Islet of Langerhans (tissue), 1 donor: ENCODE data around the gene CYP2W1.

Source experiments
- FAIRE-seq: peaks from one replicate; lab custom pipeline; 2011; peaks lifted over from hg19 to GRCh38; lab: Jason Lieb, UNC

The CYP2W1 gene

DNA sequence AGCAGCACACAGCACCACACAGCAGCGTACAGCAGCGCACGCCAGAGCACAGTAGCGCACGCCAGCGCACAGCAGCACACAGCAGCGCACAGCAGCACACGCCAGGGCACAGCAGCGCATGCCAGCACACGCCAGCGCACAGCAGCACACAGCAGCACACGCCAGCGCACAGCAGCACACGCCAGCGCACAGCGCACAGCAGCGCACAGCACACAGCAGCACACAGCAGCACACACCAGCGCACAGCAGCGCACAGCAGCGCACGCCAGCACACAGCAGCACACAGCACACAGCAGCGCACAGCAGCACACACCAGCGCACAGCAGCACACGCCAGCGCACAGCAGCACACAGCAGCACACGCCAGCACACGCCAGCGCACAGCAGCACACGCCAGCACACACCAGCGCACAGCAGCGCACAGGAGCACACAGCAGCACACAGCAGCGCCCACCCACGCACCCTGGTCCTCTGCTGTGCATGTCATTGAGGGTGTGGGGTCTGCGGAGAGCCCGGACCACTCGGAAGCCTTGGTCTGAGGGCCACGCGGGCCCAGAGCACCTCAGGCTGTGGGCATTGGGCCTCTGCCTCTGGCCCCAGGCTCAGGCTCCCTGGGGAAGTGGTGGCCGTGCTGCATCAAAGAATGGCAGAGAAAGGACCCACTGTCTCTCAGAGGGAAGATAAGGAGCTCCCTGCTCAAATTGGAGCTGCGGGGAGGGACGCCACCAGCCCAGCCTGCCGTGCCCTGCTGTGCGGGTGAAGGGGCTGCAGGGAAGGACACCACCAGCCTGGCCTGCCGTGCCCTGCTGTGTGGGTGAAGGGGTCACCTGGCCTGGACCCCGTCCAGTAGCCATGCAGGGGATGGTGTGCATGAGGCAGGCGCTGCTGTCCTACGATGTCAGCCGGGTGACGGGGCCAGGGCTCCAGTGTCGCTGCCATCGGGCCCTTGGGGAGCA is 33.9 kb downstream of the CYP2W1 start:
- FAIRE-seq, result no peak

DNA sequence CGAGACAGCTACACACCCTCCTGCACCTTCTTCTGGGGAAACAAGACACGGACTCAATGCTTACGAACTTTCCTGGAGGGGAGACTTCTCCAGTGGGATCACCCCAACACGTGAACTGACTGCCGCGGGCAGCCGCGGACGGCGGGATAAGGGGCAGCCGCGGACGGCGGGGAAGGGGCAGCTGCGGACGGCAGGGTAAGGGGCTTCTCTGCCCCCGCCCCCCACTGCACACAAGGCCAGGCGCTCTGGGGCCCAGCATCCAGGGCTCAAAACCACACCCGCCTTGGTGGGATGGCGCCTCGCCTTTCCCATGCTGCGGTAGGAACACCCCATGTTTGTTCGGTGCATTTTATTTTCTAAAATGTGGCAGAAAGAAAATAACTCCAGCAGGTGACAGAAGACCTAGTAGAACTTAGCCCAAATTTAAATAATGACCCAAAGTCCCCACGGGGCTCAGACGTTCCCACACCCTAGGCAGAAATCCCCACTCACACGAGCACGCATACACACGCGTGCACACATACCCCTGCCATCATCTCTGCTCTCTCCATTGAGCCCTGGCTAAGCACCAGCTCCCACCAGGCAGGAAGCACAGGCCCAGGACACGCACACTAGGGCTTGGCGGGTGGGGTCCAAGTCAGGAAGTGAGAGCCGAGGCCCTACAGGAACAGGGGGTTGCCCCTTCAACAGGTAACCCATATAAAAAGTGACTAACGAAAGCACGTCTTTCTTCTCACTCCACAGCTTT is 34.8 kb downstream of the CYP2W1 start:
- FAIRE-seq, result no peak

DNA sequence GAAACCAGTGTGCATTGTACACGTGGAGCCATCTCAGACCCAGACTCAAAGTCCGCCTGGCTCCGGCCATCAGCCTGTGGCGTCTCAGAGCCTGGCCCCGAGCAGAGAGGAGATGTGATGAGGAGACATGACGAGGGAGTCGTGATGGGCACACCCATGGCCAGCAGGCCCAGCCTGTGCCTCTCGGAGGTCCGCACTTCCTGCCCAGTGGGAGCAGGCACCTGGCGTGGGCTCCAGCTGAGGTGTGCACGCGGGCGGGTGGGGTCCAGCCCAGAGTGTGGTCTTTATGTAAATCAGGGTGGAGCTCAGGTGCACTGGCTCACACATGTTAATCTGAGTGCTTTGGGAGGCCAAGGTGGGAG is 35.3 kb downstream of the CYP2W1 start:
- FAIRE-seq, result no peak

DNA sequence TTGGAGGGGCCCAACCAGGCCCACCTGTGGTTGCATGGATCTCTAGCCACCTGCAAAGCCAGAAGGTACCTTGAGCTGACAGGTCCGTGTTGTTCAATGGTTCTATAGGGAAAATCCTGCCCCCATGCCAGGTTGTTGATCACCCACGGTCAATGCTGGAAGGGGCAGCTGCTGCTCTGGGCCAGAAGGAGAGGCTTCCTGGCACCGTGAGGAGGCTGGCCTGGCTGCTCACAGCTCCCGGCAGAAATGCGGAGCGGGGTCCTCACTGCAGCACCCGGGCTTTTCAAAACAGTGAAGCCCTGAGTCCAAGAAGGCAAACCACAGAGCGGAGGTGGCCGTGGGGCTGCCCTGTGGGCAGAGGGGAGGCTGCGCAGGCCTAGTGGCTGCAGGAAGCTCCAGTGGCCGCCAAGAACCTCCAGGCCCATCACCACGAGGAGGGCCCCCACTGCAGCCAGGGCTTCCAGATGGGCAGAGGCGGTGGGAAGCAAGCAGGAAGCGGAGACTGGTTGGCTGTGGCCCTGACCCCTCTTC is 36.3 kb downstream of the CYP2W1 start:
- FAIRE-seq, result no peak

DNA sequence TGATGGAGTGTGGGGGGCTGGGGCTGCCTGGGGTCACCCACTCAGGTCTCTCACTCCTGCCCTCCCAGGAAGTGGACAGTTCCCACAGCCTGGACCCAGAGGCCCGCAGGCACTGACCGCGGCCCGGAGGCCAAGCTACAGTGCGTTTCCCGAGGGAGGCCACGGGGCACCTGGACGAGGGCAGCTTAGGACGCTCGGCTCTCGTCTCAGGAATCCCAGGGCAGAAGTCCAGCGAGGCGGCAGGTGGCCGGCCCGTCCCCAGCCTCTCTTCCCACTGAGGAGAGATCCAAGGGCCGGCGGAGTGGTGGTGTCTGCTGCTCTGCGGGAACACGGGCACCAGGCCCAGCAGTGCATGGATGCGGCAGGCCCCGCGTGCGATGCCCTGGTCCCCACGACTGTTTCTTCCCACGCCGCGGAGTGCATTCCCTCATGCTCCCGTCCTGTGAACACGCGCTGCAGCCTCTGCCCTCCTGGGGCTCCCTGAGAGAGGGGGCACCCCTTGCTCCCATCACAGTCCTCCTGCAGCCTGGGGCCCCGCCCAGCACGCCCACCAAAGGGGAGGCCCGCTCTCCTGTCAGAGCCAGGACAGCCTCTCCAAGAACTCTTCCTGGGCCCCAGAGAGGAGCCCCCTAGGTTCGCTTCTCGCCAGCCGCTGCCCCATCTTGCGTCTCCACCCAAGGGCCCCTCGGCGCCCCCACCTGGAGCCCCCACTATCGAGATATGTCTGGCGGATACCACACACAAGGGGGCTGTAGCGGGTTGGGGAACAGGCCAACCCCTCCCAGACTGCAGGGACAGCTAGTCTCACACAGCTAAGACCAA is 37.0 kb downstream of the CYP2W1 start:
- no peak for FAIRE-seq

DNA sequence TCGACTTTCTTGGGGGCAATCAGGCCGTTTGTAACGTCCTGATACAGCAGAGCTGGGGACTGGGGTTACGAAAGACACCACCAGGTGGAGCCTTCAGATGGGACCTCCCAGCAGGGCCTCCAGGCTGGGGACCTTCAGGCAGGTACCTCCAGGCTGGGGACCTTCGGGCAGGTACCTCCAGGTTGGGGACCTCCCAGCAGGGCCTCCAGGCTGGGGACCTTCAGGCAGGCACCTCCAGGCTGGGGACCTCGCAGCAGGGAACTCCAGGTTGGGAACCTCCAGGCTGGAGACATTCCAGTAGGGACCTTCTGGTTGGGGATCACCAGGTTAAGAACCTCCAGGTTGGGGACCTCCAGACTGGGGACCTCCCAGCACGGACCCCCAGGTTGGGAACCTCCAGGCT is 37.9 kb downstream of the CYP2W1 start:
- no peak for FAIRE-seq

DNA sequence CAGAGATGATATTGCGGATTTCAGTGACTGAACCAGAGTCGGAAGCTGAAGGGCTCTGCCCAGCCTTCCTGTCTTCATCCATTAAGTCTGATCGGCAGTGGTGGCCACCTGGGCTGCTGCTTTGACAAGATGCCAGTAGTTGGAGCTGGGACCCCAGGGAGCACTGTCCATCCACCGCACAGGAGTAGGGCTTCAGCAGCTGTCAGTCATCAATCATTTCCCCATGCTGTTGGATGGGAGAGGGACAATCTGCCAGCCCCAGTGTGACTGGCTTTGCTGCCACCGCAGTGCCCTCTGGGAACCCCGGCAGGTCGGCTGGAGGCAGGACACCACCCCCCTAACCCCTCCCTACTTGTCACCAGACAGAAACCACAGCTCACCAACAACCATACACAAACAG is 38.4 kb downstream of the CYP2W1 start:
- no peak for FAIRE-seq

DNA sequence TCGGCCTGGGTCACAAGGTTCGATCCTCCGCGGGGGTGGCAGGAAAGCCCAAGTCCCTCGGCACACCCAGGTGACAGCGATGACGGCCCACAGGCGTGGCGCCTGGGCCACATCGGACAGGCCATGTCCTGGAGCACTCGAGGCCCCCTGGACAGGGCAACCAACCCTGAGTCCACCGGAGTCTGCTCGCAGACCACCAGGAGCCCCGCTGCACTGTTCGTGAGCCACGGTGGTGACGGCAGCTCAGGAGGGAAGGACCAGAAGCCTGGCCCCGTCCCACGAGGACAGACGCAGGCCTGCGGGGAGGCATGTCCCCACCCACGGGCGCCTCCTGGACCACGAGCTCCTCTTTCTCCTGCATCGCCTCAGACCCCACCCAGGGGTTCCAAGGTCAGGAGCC is 39.0 kb downstream of the CYP2W1 start:
- FAIRE-seq, result no peak

DNA sequence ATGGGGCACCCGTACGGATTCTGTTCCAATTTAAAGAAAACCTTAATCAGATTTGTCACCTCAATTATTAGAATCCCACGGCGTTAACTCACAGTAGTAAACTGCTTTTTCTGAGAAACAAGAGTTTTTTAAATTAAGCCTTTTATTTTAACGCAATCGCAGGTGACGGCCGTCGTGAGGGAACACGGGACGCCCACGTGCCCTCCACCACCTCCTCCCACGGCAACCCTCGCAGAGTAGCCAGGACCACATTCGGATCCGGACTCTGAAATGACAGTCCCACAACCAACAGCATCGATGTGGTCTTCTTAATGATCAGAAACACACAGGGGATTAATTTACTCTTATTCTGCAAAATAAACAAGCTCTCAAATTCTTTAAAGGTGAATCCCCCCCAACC is 39.4 kb downstream of the CYP2W1 start:
- FAIRE-seq, result no peak

DNA sequence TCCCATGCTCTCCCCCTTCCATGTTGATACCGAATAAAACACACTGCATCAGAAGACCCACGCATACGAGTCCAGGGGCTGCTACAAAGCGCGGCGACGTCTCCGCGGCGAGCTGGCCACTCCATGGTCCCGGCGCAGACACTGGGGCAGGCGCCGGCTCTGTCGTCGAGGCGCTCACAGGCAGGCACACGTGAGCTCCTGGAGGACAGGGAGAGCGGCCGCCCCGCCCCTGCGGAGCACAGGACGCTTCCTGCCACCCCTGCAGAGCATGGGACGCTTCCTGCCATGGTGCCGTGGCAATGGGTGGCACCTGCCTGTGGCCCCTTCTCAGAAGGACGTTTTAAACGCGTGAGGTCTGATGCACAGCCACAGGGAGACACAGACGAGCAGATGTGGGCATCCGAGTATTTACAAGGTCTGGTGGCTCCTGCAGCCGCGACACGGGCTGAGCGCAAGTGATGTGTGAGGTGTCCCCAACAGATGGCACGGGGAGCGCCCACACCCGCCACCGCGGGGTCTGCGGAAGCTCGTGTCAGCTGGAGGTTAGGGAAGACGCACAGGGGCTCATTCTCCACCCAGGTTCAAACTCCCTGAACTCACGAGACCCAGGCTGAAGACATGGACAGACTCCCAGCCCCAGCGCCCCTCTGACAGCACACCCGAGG is 40.0 kb downstream of the CYP2W1 start:
- no peak for FAIRE-seq

DNA sequence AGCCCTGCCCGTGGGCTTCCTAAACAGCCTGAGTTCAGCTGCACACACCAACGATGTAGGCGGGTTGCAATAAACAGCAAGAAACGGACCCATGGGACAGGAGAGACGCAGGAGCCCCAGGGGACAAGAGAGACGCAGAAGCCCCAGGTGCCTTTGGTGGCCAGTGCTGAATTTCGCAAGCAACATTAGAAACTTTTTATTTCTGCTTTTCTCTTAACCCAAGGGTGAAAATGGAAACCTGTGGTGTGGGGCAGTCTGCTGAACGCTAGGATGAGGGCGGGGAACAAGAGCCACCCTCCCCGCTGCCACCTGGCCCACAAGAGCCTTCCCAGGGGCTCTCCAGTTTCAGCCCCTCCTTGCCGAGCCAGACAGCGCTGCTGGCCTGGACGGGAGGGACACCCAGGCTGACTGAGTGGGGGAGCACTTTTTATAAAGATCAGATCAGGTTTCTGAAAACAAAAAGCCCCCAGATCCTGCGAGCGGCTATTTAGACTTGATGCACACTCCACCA is 41.4 kb downstream of the CYP2W1 start:
- FAIRE-seq, result no peak

DNA sequence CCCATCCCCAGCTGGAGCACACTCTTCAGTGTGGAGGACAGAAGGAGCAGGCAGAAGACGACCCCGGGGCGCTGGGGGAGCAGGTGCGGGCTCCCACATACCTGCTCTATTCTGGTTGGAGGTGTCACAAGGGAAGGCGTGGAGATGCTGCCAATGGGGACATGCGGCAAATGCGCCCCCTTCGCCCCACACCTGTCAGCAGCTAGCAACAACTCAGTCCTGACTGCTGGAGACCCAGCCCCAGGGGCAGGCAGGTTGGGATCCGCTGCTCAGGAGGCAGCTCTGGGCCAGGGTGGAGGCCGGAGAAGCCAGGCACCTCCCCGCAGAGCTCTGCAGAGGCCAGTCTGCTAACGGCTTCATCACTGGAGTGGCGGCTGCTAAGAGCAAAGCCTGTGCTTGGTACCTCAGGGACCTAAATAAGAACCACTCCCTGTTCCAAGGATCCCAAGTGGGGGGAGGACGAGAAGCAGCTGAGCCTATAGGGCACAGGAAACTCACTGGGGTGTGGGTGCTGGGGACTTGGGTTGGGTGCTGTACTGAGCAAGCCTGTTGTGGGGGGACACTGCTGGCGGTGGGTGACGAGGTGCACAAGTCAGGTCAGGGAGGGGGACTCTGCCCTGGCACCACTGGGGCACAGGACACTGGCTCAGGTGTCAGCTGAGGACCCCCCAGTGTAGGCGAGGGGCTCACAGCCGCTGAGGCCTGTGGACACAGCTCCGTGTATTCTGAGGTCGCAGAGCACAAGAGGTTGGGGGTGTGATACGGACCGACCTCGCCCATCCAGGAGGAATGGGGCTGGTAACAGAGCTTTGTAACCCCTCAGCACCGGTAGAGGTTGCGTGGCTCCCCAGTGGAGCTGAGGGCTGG is 42.1 kb downstream of the CYP2W1 start:
- no peak for FAIRE-seq

DNA sequence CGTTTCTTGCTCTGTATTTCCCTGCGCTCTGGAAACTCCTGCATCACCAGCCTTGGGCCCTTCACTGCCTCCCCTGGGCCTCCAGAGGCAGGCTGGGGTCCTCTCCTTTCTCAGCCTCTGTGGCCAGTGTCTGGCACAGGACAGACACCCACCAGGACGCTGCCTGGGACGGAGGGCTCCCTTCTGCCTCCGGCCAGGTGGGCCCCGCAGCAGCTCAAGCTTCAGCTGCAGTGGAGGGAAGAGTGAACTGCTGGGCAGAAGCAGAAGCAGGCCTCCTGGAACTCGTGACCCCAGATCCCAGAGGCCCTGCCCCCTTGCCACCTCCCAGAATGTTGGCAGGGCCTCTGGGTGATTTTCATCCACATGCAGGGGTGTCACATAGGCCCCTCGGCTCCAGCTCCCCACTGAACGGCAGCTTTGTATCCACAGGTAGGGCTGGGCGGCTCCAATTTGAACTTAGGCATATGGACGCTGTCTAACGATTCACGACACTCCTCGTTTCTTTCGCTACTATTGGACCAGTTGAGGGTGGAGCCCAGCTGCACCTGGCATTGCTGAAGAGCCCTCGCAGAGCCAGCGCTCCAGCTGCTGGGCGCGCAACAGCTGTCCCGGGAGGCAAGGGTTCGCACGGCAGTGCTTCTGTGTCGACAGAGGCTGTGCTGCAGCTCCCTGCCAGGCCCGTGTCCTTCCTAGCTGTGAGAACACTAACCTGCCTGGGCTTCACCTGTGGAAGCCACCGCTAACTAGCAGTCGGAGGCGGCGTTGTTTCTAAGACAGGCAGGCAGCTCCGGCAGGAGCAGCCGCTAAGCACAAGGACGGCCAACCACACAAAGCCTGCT is 43.0 kb downstream of the CYP2W1 start:
- FAIRE-seq, result no peak

DNA sequence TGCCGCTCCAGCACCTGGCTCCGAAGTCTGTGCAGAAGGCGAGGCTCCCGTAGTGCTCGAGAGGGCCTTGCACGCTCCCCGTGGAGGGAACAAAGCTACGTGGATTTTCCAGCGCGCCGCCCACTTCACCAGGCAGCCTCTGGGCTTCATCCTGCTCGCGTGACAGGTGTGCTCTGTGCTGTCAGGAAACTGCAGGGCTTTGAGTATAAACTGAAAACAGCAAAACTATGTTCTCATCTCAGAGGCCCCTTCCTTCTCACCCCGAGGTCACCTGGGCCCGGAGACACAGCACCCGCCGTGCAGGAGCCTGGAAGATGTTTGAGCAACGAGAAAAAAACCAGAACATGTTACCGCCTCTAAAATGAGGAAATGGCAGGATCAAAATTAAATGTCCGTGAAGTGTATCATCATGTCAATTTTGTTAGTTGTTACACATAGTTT is 43.8 kb downstream of the CYP2W1 start:
- FAIRE-seq, result no peak

DNA sequence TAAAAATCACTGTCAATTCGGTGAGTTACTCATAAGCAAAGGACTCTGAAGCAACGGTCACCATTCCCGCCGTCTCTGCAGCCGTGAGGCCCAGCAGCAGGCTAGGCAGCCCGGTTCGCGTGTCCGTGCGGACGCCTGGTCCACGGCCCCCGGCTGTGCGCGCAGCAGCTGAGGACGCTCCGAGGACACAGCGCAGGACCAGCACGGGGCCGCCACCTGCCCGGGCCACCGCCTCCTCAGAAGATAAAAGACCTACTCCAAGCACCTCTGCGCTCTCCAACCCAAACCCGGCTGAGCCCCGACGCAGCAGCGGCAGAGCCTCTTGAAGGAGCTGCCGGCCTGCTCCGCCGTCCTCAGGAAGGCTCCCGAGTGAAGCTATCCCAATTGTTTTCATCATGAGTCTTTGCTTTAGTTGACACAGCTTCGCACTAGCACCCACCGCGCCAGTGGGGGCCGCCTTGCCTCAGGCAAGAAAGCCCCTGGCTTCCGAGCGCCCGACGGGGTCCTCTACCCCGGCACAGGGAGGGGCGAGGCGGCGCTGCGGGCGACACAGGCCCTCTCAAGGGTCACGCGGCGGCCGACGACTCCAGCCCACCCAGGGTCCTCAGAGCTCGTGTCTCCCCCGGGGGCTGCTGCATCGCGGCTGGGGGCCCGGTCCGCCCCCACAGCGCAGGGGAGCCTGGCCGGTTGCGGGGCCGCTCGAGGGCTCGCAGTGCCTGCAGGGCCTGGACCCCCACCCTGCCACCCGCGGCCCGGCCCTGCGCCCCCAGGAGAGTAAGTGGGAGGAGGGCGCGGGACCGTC is 44.5 kb downstream of the CYP2W1 start:
- FAIRE-seq, result no peak

DNA sequence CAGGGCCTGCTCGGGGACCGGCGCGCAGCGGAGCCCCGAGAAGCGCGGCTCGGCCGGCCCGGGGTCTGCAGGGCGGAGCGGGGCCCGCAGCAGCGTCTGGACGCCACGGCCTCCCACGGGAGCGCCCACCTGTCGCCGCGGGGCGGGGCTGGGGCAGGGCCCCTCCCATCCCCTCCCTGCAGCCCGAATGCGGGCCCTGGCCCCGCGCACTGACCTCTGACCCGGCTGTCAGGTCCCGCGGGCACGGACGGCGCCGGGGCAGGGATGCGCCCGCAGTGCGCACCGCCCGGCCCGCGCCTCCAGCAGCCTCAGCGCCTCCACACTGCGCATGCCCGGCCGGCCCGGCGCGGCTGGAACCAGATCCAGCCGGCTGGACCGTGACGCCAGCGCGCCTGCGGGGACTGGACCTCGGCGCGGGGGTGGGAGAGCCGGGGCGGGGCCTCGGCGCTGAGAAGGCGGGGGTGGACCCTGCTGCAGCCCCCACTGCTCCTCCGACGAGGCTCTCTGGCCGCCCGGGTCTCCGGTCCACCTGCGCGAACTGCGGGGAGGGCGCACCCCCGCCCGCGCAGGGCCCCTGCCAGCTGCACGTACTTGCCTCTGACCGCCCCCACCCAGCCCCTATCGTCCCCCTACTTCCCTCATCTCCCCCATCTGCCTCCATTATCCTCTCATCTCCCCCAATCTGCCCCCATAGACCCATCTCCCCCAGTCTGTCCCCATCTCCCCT is 45.2 kb downstream of the CYP2W1 start:
- FAIRE-seq, result no peak

DNA sequence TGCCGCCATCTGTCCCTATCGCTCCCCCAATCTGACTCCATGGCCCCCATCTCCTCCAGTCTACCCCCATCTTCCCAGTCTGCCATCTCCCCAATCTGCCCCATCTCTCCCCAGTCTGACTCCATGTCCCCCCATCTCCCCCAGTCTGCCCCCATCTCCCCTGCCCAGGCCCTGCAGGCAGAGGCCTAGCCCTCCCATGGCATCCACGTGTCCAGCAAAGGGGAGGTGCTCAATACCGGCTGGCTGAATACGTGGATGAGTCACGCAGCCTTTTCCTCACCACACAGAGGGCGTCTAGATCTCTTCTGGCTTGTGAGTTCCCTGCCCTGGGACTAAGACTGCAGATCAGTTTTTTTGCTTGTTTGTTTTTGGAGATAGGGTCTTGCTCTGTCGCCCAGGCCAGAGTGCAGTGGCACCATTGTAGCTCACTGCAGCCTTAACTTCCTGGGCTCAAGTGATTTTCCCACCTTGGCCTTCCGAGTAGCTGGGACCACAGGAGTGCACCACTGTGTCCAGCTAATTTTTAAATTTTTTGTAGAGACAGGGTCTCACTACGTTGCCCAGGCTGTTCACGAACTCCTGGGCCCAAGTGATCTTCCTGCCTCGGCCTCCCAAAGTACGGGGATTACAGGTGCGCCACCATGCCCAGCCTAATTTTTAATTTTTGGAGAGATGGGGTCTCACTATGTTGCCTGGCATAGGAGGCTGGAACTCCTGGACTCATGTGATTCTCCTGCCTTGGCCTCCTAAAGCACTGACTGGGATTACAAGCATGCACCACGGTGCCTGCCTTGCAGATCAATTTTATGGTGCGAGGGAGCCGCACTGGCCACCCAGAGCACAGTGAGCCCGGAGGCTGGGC is 46.0 kb downstream of the CYP2W1 start:
- FAIRE-seq, result peak; percentile 94
